Stimulated activated CD4-positive, alpha-beta T cell treated with anti-CD3 and anti-CD28 coated beads, Interleukin-2, amount 100 ng/mL, for 24 hours (primary cell): ENCODE data around the gene CHRNB1.

Experiments used
- DNase-seq, 2 donors: peaks; one replicate each; pipeline ENCODE4 v3.0.0-alpha.2; 2020

Gene CHRNB1

GRCh38 chr17:7438656-7439460 is 6.0 kb upstream of the CHRNB1 start:
- DNase-seq, result no peak

GRCh38 chr17:7439462-7440112 is 5.3 kb upstream of the CHRNB1 start, which contains the start of gene FGF11:
FGF11 (plus strand) TSS chr17:7439512; CDS start chr17:7439621, 109 bp downstream.
- DNase-seq, result peak in 1 of 2 donors; percentile 14

- peak; percentile 34 to 62 for DNase-seq
Observed at GRCh38 chr17:7440113-7440833, 4.6 kb upstream of the CHRNB1 start.

- DNase-seq, result peak in 1 of 2 donors; percentile 28
Observed at GRCh38 chr17:7440834-7441195, 4.0 kb upstream of the CHRNB1 start.

- DNase-seq, result no peak
Observed at GRCh38 chr17:7441266-7441665, 3.6 kb upstream of the CHRNB1 start.

- no peak for DNase-seq
Observed at GRCh38 chr17:7442142-7442541, 2.7 kb upstream of the CHRNB1 start.

- no peak for DNase-seq
Observed at GRCh38 chr17:7443499-7444485, 1.1 kb upstream of the CHRNB1 start.

- peak in 1 of 2 donors; percentile 33 for DNase-seq
Observed at GRCh38 chr17:7445619-7445968, 733 bp downstream of the CHRNB1 start.

- DNase-seq, result no peak
Observed at GRCh38 chr17:7448461-7448860, 3.6 kb downstream of the CHRNB1 start.

- no peak for DNase-seq
Observed at GRCh38 chr17:7459961-7460545, 15.2 kb downstream of the CHRNB1 start.

- DNase-seq, result no peak
Observed at GRCh38 chr17:7460850-7461660, 16.2 kb downstream of the CHRNB1 start.

- no peak for DNase-seq
Observed at GRCh38 chr17:7462474-7463371, 17.9 kb downstream of the CHRNB1 start.

GRCh38 chr17:7463372-7463846 is 18.5 kb downstream of the CHRNB1 start:
- no peak for DNase-seq

GRCh38 chr17:7464081-7464480 is 19.2 kb downstream of the CHRNB1 start:
- no peak for DNase-seq

GRCh38 chr17:7465597-7466275 is 20.9 kb downstream of the CHRNB1 start:
- no peak for DNase-seq

- no peak for DNase-seq
Observed at GRCh38 chr17:7466318-7466638, 21.4 kb downstream of the CHRNB1 start.

- DNase-seq, result no peak
Observed at GRCh38 chr17:7466639-7467341, 21.9 kb downstream of the CHRNB1 start.

GRCh38 chr17:7467498-7467897 is 22.6 kb downstream of the CHRNB1 start:
- no peak for DNase-seq

- no peak for DNase-seq
Observed at GRCh38 chr17:7468290-7468689, 23.4 kb downstream of the CHRNB1 start.
